Panc1 (cell line): ENCODE data around the gene LUZP2. TPM values are rescaled to one million over a fixed set of nuclear protein-coding genes. Genes with fewer than 3 reads are reported as not detected.

Source experiments
- ATAC-seq: fragments of 200-7000 bp; cut with Tn5 transposase; 2 replicates; pipeline ENCODE4 v1.9.1; 2020; ENCODE audit warnings: mild to moderate bottlenecking, moderate library complexity
- BruUV-seq: library from RNA; stranded (reverse); fragments of 400-500 nt; replicated peaks from 2 replicates; lab custom pipeline; 2021; lab: Mats Ljungman, UMichigan
- CTCF ChIA-PET: fragments of 300-600 bp; sonication (Branson Sonifier 250); formaldehyde crosslinking; loops from one replicate; lab custom pipeline; 2022; ENCODE audit warnings: antibody characterized with exemption; lab: Charles Lee
- POLR2A ChIA-PET: fragments of 300-600 bp; sonication (Branson Sonifier 250); formaldehyde crosslinking; loops from one replicate; lab custom pipeline; 2022; ENCODE audit warnings: antibody characterized with exemption; lab: Charles Lee
- DNase-seq: peaks from one replicate; pipeline ENCODE4 v3.0.0-alpha.2; 2010; ENCODE audit warnings: low read depth, low spot score
- H3K27ac ChIP-seq: 2 replicates; pipeline ENCODE4 v1.5.1; 2011; ENCODE audit warnings: mild to moderate bottlenecking, low read length, inconsistent platforms
- H3K27me3 ChIP-seq: fragments of 200-500 bp; sonication (Bioruptor generic); 2 replicates; pipeline ENCODE4 v1.6.0; 2014; ENCODE audit warnings: low read length, inconsistent platforms; ENCODE audit not compliant: control insufficient read depth, insufficient read depth
- H3K36me3 ChIP-seq: fragments of 200-500 bp; sonication (Bioruptor generic); 2 replicates; pipeline ENCODE4 v1.5.1; 2014; ENCODE audit warnings: inconsistent platforms, mild to moderate bottlenecking, low read length, moderate library complexity; ENCODE audit not compliant: control insufficient read depth, insufficient read depth
- H3K4me1 ChIP-seq: 2 replicates; pipeline ENCODE4 v1.5.1; 2011; ENCODE audit warnings: inconsistent platforms, mild to moderate bottlenecking, low read length, moderate library complexity; ENCODE audit not compliant: control insufficient read depth, insufficient read depth
- H3K4me3 ChIP-seq, 2 experiments: 2 replicates each; pipeline ENCODE4 v1.5.1; 2011 to 2012; ENCODE audit warnings: low read depth in 2 of 2, low read length in 2 of 2, mild to moderate bottlenecking in 2 of 2, inconsistent platforms in 1 of 2, moderate library complexity in 1 of 2
- H3K9me3 ChIP-seq: fragments of 200-500 bp; sonication (Bioruptor generic); 2 replicates; pipeline ENCODE4 v1.5.1; 2014; ENCODE audit warnings: low read depth, mild to moderate bottlenecking, inconsistent platforms, low read length, moderate library complexity; ENCODE audit not compliant: control insufficient read depth, insufficient read depth
- POLR2AphosphoS5 ChIP-seq: IDR thresholded peaks from 2 replicates; pipeline ENCODE4 v1.6.1; 2012; ENCODE audit warnings: mild to moderate bottlenecking, low read depth, low read length, moderate library complexity
- SIN3A ChIP-seq: IDR thresholded peaks from 2 replicates; pipeline ENCODE4 v1.6.1; 2012; ENCODE audit warnings: low read depth, mild to moderate bottlenecking, low read length, moderate library complexity, borderline replicate concordance; ENCODE audit not compliant: insufficient read depth
- TCF7L2 ChIP-seq: IDR thresholded peaks from 2 replicates; pipeline ENCODE4 v1.6.1; 2011; ENCODE audit warnings: mild to moderate bottlenecking, low read depth, low read length, inconsistent platforms
- in situ Hi-C: cut with HindIII; loops from 2 replicates; pipeline ENCODE4 v1.10.0; 2016; ENCODE audit warnings: low sequenced_read_pairs, low pct_unique_long_range_greater_than_20kb
- intact Hi-C: fragments of 100-400 bp; cut with micrococcal nuclease; formaldehyde crosslinking; loops from one replicate; pipeline ENCODE4 v1.10.0; 2022; ENCODE audit not compliant: unreplicated experiment
- total RNA-seq: library from RNA; stranded (reverse); gene quantifications from one replicate; pipeline ENCODE4 v1.2.1, GENCODE V29; 2021; ENCODE audit not compliant: unreplicated experiment
- TF ChIP-seq, protein P1 (sequence below): fragments of 450-650 bp; IDR thresholded peaks from 2 replicates; pipeline ENCODE4 v1.5.1; 2017; ENCODE audit warnings: mild to moderate bottlenecking
- TF ChIP-seq, protein P2 (sequence below), 2 experiments: IDR thresholded peaks; 2 replicates each; pipeline ENCODE4 v1.6.1; 2011 to 2012; ENCODE audit warnings: low read depth in 2 of 2, control low read depth in 1 of 2, low read length in 1 of 2, mild to moderate bottlenecking in 1 of 2, moderate library complexity in 1 of 2; ENCODE audit not compliant: insufficient read depth in 1 of 2

The LUZP2 gene
- total RNA-seq, 1 experiment from 2014 or later, result 0.18 TPM

DNA sequence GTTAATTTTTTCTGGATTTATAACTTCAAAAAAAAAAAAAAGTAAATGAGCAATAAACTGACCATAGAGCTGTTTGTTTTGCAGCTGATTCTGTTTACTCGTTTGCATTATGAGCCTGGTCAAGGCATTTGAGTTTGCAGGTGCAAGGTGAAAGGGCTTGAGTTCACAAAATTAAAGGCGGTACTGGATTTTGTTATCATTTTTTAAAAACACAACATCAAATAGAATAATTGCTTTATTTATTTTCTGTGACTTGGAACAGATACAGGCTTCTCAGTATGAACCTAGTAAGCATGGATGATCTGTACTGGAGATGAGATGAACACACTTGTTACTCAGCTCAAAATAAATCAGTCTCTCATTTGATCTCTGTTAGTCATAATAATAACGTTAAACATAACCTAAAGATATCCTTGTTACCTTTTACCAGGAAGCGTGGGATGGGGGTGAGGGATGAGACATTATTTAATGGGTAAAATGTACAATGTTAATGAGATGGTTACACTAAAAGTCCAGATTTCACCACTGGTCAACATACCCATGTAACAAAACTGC is 137.8 kb downstream of the LUZP2 start:
- no TSS peak for BruUV-seq
- Histone ChIP-seq H3K9me3 (no peaks in the 10 kb centered on the region), H3K27ac (no peak overlapping the region), H3K27me3 (no peaks in the 10 kb centered on the region), H3K4me3 (no peak overlapping the region), H3K4me1 (no peaks in the 10 kb centered on the region; the same call in 1 of the 2 replicates), H3K36me3 (no peaks in the 10 kb centered on the region)
- intact Hi-C loops (no loop called here), in situ Hi-C loops (no loop called here)
- DNase-seq (no peak), ATAC-seq (no peak)
- ChIA-PET CTCF (no interaction called here), POLR2A (no interaction called here)
- TF ChIP-seq TCF7L2, result peak; percentile 87
- TF ChIP-seq, protein P1, sequence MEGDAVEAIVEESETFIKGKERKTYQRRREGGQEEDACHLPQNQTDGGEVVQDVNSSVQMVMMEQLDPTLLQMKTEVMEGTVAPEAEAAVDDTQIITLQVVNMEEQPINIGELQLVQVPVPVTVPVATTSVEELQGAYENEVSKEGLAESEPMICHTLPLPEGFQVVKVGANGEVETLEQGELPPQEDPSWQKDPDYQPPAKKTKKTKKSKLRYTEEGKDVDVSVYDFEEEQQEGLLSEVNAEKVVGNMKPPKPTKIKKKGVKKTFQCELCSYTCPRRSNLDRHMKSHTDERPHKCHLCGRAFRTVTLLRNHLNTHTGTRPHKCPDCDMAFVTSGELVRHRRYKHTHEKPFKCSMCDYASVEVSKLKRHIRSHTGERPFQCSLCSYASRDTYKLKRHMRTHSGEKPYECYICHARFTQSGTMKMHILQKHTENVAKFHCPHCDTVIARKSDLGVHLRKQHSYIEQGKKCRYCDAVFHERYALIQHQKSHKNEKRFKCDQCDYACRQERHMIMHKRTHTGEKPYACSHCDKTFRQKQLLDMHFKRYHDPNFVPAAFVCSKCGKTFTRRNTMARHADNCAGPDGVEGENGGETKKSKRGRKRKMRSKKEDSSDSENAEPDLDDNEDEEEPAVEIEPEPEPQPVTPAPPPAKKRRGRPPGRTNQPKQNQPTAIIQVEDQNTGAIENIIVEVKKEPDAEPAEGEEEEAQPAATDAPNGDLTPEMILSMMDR, result no peak

- H3K4me3 ChIP-seq, result no peak overlapping the region
- H3K9me3 ChIP-seq, result no peaks in the 10 kb centered on the region
- H3K36me3 ChIP-seq, result no peaks in the 10 kb centered on the region
- no peaks in the 10 kb centered on the region for H3K27me3 ChIP-seq
- no peak for TF ChIP-seq TCF7L2
- TF ChIP-seq, protein P1, result no peak
- TF ChIP-seq, protein P2, sequence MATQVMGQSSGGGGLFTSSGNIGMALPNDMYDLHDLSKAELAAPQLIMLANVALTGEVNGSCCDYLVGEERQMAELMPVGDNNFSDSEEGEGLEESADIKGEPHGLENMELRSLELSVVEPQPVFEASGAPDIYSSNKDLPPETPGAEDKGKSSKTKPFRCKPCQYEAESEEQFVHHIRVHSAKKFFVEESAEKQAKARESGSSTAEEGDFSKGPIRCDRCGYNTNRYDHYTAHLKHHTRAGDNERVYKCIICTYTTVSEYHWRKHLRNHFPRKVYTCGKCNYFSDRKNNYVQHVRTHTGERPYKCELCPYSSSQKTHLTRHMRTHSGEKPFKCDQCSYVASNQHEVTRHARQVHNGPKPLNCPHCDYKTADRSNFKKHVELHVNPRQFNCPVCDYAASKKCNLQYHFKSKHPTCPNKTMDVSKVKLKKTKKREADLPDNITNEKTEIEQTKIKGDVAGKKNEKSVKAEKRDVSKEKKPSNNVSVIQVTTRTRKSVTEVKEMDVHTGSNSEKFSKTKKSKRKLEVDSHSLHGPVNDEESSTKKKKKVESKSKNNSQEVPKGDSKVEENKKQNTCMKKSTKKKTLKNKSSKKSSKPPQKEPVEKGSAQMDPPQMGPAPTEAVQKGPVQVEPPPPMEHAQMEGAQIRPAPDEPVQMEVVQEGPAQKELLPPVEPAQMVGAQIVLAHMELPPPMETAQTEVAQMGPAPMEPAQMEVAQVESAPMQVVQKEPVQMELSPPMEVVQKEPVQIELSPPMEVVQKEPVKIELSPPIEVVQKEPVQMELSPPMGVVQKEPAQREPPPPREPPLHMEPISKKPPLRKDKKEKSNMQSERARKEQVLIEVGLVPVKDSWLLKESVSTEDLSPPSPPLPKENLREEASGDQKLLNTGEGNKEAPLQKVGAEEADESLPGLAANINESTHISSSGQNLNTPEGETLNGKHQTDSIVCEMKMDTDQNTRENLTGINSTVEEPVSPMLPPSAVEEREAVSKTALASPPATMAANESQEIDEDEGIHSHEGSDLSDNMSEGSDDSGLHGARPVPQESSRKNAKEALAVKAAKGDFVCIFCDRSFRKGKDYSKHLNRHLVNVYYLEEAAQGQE (IDR thresholded peaks at IDR 0.05; ENCODE audit: insufficient read depth in 1 of 2, low read depth in 2 of 2, low read length in 1 of 2), result no peak
- no peak for TF ChIP-seq SIN3A
- no peak for TF ChIP-seq POLR2AphosphoS5
- BruUV-seq, result no TSS peak
- in situ Hi-C loops, result no loop called here
- H3K27ac ChIP-seq, result no peak overlapping the region
- no peak for DNase-seq
- ATAC-seq, result peak; percentile 85
- POLR2A ChIA-PET, result no interaction called here
- no peaks in the 10 kb centered on the region; the same call in 1 of the 2 replicates for H3K4me1 ChIP-seq
- CTCF ChIA-PET, result no interaction called here
- intact Hi-C loops, result no loop called here
These were observed 138.9 kb downstream of the LUZP2 start for GRCh38 chr11:24635588-24636290.
